ENCODE data around the gene KSR1.
"Not testable (repeated sequence)": the region's sequence is repeated elsewhere in the genome, so short reads cannot be mapped to it uniquely, and the experiment has no call there.

KSR1 gene

GRCh38 chr17:27496971-27497370 is 40.7 kb downstream of the KSR1 start:
- Mint-ChIP-seq H3K27ac (no peak overlapping the region), H3K4me1 (ENCODE audit: low read depth) (peaks cover 33% of the 10 kb centered on the region), H3K36me3 (ENCODE audit: low read depth) (peaks cover 64% of the 10 kb centered on the region), H3K9me3 (peaks cover 9% of the 10 kb centered on the region), H3K4me3 (no peak overlapping the region), H3K27me3 (no peaks in the 10 kb centered on the region)

GRCh38 chr17:27497696-27498095 is 41.4 kb downstream of the KSR1 start:
- H3K36me3 Mint-ChIP-seq (ENCODE audit: low read depth): peaks cover 64% of the 10 kb centered on the region
- no peaks in the 10 kb centered on the region for H3K27me3 Mint-ChIP-seq
- peaks cover 26% of the 10 kb centered on the region for H3K4me1 Mint-ChIP-seq (ENCODE audit: low read depth)
- no peak overlapping the region for H3K4me3 Mint-ChIP-seq
- peaks cover 9% of the 10 kb centered on the region for H3K9me3 Mint-ChIP-seq
- H3K27ac Mint-ChIP-seq: no peak overlapping the region

GRCh38 chr17:27498615-27499309 is 42.5 kb downstream of the KSR1 start:
- Mint-ChIP-seq H3K36me3 (ENCODE audit: low read depth) (peaks cover 74% of the 10 kb centered on the region), H3K4me1 (ENCODE audit: low read depth) (peaks cover 34% of the 10 kb centered on the region), H3K27ac (peak overlapping the region; percentile 36), H3K4me3 (no peak overlapping the region), H3K27me3 (no peaks in the 10 kb centered on the region), H3K9me3 (peaks cover 9% of the 10 kb centered on the region)

DNA sequence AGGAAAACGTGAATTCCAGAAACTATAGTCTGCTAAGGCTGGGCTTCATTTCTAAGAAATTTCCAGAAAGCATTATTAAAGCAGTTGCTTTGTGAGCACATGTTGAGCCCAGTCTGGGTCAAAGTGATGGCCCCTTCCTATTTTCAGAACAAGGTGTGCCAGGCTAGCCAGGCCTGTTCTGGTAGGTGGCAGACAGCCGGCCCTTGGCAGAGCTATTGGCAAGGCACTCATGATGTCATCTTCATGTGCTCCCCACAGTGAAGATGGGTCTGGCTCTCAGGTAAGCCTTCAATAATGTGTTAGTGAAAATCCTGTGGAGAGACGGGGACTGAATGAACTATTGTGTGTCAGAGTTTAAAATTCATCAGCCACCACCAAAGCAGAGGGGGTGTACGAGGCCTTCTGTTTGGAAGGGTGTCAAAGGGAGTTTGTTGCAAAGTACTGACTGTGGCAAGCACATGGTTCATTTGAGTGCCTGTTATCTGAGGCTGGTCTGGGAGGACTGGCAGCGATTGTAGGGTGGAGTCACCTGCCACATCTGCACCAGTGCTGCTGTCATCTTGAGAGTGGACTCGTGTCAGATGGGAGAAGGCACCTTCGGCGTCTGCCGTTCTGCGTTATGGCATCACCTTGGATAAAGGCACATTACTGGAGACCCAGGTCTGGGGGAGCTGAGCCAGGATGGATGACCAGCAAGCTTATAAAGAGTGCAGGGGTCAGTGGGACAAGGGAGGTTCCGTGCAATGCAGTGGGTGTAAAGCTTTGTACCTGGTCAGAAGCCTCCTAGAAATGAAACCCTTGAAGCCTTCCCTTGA is 43.4 kb downstream of the KSR1 start:
- Mint-ChIP-seq H3K27me3 (no peaks in the 10 kb centered on the region), H3K4me1 (ENCODE audit: low read depth) (peaks cover 34% of the 10 kb centered on the region), H3K27ac (no peak overlapping the region), H3K36me3 (ENCODE audit: low read depth) (peaks cover 76% of the 10 kb centered on the region), H3K9me3 (peaks cover 9% of the 10 kb centered on the region), H3K4me3 (no peak overlapping the region)

GRCh38 chr17:27501338-27501737 is 45.1 kb downstream of the KSR1 start:
- Mint-ChIP-seq H3K4me1 (ENCODE audit: low read depth) (peaks cover 32% of the 10 kb centered on the region), H3K36me3 (ENCODE audit: low read depth) (peaks cover 74% of the 10 kb centered on the region)
- not testable (repeated sequence) for H3K27ac Mint-ChIP-seq, H3K9me3 Mint-ChIP-seq, H3K4me3 Mint-ChIP-seq, H3K27me3 Mint-ChIP-seq

DNA sequence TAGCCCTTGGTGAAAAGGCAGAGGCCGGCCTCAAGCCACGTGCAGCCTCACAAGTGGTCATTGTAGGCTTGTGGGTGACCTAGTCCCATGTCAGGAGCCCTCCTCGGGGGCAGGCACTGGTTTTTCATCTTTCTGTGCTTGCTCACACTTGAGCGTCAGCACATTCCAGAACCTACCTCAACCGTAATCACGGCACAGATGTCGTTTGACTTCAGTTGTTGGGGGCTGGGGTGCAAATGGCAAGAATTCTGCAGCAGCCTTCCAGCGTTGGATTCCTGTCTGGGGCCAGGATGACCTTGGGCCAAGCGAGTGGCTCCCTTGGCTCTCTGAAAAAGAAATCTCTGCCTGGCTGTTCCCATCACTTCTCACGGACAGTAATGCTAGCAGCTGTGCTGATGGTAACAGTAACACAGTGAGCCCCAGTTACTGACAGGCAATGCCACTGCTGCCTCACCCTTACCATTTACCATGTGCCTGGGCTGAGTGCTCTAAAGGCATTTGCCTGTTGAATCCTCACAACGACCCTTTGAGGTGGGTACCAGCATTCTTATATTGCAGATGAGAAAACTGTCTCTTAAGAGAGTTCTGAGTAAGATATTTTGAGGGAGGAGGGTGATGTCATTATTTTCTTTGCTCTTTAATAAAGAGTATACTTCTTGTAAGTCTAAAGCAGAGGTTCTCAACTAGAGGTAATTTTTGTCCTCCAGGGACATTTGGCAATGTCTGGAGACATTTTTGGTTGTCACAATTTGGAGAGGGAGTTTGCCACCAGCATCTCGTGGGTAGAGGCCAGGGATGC is 46.5 kb downstream of the KSR1 start:
- Mint-ChIP-seq H3K9me3 (peaks cover 9% of the 10 kb centered on the region), H3K4me1 (ENCODE audit: low read depth) (peaks cover 39% of the 10 kb centered on the region), H3K4me3 (no peak overlapping the region), H3K27me3 (no peaks in the 10 kb centered on the region), H3K36me3 (ENCODE audit: low read depth) (peaks cover 65% of the 10 kb centered on the region), H3K27ac (peak overlapping the region; percentile 33)

- Mint-ChIP-seq H3K27me3 (no peaks in the 10 kb centered on the region), H3K9me3 (peaks cover 9% of the 10 kb centered on the region), H3K4me1 (ENCODE audit: low read depth) (peaks cover 43% of the 10 kb centered on the region), H3K27ac (peak overlapping the region; percentile 33), H3K4me3 (no peak overlapping the region), H3K36me3 (ENCODE audit: low read depth) (peaks cover 59% of the 10 kb centered on the region)
Measured at GRCh38 chr17:27503611-27504010, 47.4 kb downstream of the KSR1 start.

- H3K4me1 Mint-ChIP-seq (ENCODE audit: low read depth): peaks cover 37% of the 10 kb centered on the region
- H3K4me3 Mint-ChIP-seq: no peak overlapping the region
- H3K36me3 Mint-ChIP-seq (ENCODE audit: low read depth): peaks cover 52% of the 10 kb centered on the region
Measured at GRCh38 chr17:27504188-27504995, 48.1 kb downstream of the KSR1 start.

DNA sequence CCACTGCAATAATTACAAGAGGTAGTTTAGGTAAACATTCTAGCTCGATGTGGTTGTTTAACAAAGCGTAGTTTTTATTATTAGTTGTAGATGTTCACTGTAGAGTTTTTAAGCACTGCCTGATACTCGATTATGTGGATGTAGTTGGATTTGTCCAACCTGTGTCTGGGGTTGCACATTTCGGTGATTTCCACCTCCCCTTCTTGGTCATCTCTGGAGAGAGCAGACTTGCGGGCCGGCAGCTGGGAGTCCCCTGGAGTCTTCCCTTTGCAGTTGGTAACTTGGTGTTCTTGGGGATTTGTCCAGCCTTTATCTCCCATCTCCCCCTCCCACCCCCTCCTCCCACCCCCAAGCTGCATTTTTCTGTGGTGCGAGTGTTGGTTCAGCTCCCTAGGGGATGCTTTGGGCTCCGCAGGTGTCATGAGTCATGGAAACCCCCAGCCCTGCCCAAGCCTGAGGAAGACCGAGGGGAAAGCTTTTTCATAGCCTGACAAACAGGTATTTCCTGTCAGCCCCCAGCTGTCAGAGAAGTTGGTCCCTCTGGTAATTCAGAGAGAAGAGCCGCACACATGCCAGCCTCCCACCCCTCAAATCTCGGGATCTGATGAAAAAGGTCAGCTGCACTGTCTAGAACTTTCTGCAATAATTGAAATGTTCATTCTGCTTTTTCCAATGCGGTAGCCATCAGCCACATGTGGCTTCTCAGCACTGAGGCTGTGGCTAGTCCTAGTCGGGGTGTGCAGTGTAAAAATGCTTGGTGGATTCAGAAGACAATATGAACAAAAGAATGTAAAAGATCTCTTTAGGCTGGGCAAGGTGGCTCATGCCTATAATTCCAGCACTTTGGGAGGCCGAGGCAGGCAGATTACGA is 50.3 kb downstream of the KSR1 start:
- H3K9me3 Mint-ChIP-seq: no peaks in the 10 kb centered on the region
- peak overlapping the region; percentile 64 for H3K27ac Mint-ChIP-seq
- H3K4me3 Mint-ChIP-seq: peak overlapping the region; percentile 44
- H3K4me1 Mint-ChIP-seq (ENCODE audit: low read depth): peaks cover 37% of the 10 kb centered on the region
- no peaks in the 10 kb centered on the region for H3K27me3 Mint-ChIP-seq
- peaks cover 30% of the 10 kb centered on the region for H3K36me3 Mint-ChIP-seq (ENCODE audit: low read depth)

More at GRCh38 chr17:27504188-27504995, 48.1 kb downstream of the KSR1 start:
- Mint-ChIP-seq H3K27me3 (no peaks in the 10 kb centered on the region), H3K9me3 (peaks cover 9% of the 10 kb centered on the region), H3K27ac (peak overlapping the region; percentile 12)

DNA sequence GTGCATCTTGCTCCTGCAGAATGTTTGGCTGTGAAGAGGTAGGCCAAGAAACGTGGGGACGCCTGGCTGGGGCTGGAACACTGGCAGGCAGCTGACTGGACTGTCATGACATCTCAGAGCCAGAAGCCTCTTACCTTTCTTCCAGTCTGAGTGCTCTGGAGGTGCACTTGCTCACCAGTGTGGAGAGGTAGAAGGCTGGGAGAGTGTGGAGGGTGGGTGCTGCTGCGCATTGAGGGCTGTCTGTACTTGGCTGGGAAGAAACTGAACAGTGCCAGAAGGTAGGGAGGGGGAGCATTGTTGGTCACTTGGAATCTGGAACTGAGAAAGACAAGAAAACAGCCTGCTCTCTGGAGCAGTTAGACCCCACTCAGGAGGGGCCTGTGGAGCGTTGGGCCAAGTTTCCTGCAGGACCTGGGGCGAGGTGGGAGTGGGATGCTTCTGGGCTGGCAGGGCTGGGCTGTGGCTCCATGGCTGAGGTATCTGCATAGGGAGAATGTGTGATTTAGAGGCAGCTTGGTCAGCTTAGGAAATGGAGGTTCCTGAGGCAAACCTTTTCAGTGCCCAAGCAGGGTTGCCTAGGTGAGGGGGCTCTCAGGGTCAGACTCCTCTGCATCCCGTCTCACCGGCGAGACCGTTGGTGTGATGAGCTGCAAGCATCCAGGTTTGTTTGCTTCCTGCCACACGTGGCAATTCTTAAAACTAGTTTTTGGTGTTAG is 55.1 kb downstream of the KSR1 start:
- no peak overlapping the region for H3K4me3 Mint-ChIP-seq
- H3K9me3 Mint-ChIP-seq: no peaks in the 10 kb centered on the region
- peaks cover 5% of the 10 kb centered on the region for H3K36me3 Mint-ChIP-seq (ENCODE audit: low read depth)
- H3K27ac Mint-ChIP-seq: no peak overlapping the region
- no peaks in the 10 kb centered on the region for H3K27me3 Mint-ChIP-seq
- peaks cover 19% of the 10 kb centered on the region for H3K4me1 Mint-ChIP-seq (ENCODE audit: low read depth)

DNA sequence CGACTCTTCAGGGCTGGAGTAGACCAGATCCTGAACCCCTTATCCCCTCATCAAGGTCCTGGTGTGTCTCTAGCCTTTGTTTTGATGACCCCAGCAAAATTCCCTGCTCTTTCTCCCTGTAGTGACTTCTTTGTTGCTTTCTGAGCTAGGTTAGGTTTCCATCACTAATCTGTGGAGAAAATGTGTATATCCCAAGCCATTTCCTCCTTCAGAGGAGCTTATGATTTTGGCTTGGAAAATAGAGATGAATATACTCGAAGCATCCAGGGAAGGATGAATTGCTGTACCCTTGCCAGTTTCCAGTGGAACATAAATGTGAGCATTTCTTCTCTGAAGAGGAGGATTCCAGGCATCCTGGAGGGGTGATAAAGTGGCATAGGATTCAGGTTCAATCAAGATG is 55.8 kb downstream of the KSR1 start:
- H3K4me1 Mint-ChIP-seq (ENCODE audit: low read depth): peaks cover 13% of the 10 kb centered on the region
- no peaks in the 10 kb centered on the region for H3K9me3 Mint-ChIP-seq
- H3K27ac Mint-ChIP-seq: peak overlapping the region; percentile 63
- H3K36me3 Mint-ChIP-seq (ENCODE audit: low read depth): peaks cover 5% of the 10 kb centered on the region
- no peak overlapping the region for H3K4me3 Mint-ChIP-seq
- H3K27me3 Mint-ChIP-seq: no peaks in the 10 kb centered on the region

- Mint-ChIP-seq H3K4me1 (ENCODE audit: low read depth) (peaks cover 15% of the 10 kb centered on the region), H3K4me3 (no peak overlapping the region), H3K27ac (no peak overlapping the region), H3K9me3 (no peaks in the 10 kb centered on the region), H3K36me3 (ENCODE audit: low read depth) (peaks cover 8% of the 10 kb centered on the region), H3K27me3 (no peaks in the 10 kb centered on the region)
Measured at GRCh38 chr17:27512511-27513346, 56.5 kb downstream of the KSR1 start.

All from stimulated activated naive CD8-positive, alpha-beta T cell treated with anti-CD3 and anti-CD28 coated beads, Interleukin-15, Interleukin-2, amounts not matched to agents 100 ng/mL and 50 ng/mL, for 24 hours (primary cell).